ENCODE data around the gene ZNF24. TPM values are rescaled to one million over a fixed set of nuclear protein-coding genes. Genes with fewer than 3 reads are reported as not detected.

The ZNF24 gene
- 10 to 100 TPM; 54.9 to 76.2 (median 58.1) TPM for total RNA-seq

GRCh38 chr18:35343936-35344735 lies at the start of gene ZNF24:
ZNF24 (minus strand) TSS chr18:35344420; CDS start chr18:35340650, 3,770 bp downstream.
- H3K4me3 ChIP-seq (replicated peaks in 1 of 3) = peak within 1 kb of the TSS; percentile 63 to 99 (median 91)
- 0% methylated on average over 36 to 58 of the region's 64 CpGs for WGBS, 2 donors
- H3K9me3 ChIP-seq = no peaks in the 10 kb centered on the region
- intact Hi-C loops (cut with DNase I) = loop anchor here (10.0 kb wide), 1 partner anchor 49 kb away; the partner anchor contains the start of gene ZSCAN30
- TF ChIP-seq CTCF (IDR thresholded peaks at IDR 0.05) (no peak), POLR2A (IDR thresholded peaks at IDR 0.05) (peak; percentile 63 to 87)
- peak within 1 kb of the TSS; percentile 96 to 100 (median 100) for H3K27ac ChIP-seq
- peaks cover 8 to 14% of the 10 kb centered on the region in 2 donors for H3K36me3 ChIP-seq
- no peaks in the 10 kb centered on the region for H3K27me3 ChIP-seq
- DNase-seq = peak; percentile 96 to 98
- peaks cover 24 to 35% of the 10 kb centered on the region in 2 donors for H3K4me1 ChIP-seq

DNA sequence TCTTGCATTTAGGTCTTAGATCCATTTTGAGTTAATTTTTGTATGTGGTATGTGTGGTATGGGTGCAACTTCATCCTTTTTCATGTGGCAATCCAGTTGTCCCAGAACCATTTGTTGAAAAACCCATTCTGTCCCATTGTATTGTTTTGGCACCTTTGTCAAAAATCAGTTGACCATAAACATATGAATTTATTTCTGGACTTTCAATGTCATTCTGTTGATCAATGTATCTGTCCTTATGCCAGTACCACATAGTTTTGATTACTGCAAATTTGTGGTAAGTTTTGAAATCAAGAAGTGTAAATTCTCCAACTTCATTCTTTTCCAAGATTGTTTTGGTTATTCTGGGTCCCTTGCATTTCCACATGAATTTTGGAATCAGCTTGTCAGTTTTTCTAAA lies 49.5 kb upstream of the ZNF24 start:
- DNase-seq = no peak
- H3K36me3 ChIP-seq = no peaks in the 10 kb centered on the region
- H3K9me3 ChIP-seq = no peaks in the 10 kb centered on the region
- intact Hi-C loops (cut with DNase I) = no loop called here
- TF ChIP-seq POLR2A (IDR thresholded peaks at IDR 0.05) = no peak
- TF ChIP-seq CTCF (IDR thresholded peaks at IDR 0.05) = no peak
- H3K4me3 ChIP-seq (replicated peaks in 1 of 3) = no peak overlapping the region
- H3K27ac ChIP-seq = no peak overlapping the region
- H3K4me1 ChIP-seq = peaks cover 4 to 5% of the 10 kb centered on the region in 2 donors
- H3K27me3 ChIP-seq = no peaks in the 10 kb centered on the region

DNA sequence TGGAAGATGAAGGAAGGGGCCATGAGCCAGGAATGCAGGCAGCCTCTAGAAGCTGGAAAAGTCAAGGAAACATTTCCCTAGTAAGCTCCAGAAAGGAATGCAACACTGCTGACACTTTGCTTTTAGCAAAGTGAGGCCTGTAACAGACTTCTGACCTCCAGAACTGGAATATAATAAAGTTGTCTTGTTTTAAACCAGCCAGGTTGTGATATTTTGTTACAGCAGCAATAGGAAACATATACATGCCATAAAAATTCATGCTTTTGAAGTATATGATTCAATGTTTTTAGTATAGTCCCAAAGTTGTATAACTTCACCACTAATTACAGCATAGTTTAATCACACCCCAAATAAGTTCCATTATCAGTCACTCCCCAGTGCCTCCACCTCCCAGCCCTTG lies 48.2 kb upstream of the ZNF24 start:
- H3K27me3 ChIP-seq = no peaks in the 10 kb centered on the region
- no peak overlapping the region for H3K27ac ChIP-seq
- no peak for TF ChIP-seq POLR2A (IDR thresholded peaks at IDR 0.05)
- no peak for TF ChIP-seq CTCF (IDR thresholded peaks at IDR 0.05)
- H3K4me3 ChIP-seq (replicated peaks in 1 of 3) = no peak overlapping the region
- intact Hi-C loops (cut with DNase I) = no loop called here
- peaks cover 4 to 5% of the 10 kb centered on the region in 2 donors for H3K4me1 ChIP-seq
- DNase-seq = no peak
- no peaks in the 10 kb centered on the region for H3K9me3 ChIP-seq
- H3K36me3 ChIP-seq = no peaks in the 10 kb centered on the region

- H3K4me1 ChIP-seq = peaks cover 4 to 5% of the 10 kb centered on the region in 2 donors
- H3K27ac ChIP-seq = no peak overlapping the region
- H3K4me3 ChIP-seq (replicated peaks in 1 of 3) = no peak overlapping the region
- intact Hi-C loops (cut with DNase I) = no loop called here
- H3K27me3 ChIP-seq = no peaks in the 10 kb centered on the region
- TF ChIP-seq POLR2A (IDR thresholded peaks at IDR 0.05) (no peak), CTCF (IDR thresholded peaks at IDR 0.05) (no peak)
- H3K36me3 ChIP-seq = no peaks in the 10 kb centered on the region
- 30 to 37% methylated on average over 3 of the region's 3 CpGs for WGBS, 2 donors
- no peak for DNase-seq
- H3K9me3 ChIP-seq = no peaks in the 10 kb centered on the region
Measured at GRCh38 chr18:35390951-35391700, 46.9 kb upstream of the ZNF24 start.
